H1 (cell line): Measurements from ENCODE around the gene SCO2. TPM values are rescaled to one million over a fixed set of nuclear protein-coding genes. Genes with fewer than 3 reads are reported as not detected.

Experiments used
- CTCF ChIA-PET: fragments of 300-600 bp; sonication (Branson Sonifier 250); formaldehyde crosslinking; loops from one replicate; lab custom pipeline; 2021; ENCODE audit not compliant: partially characterized antibody; lab: Charles Lee
- POLR2A ChIA-PET: fragments of 300-600 bp; sonication (Branson Sonifier 250); formaldehyde crosslinking; loops from one replicate; lab custom pipeline; 2021; ENCODE audit warnings: inconsistent platforms; ENCODE audit not compliant: partially characterized antibody; lab: Charles Lee
- DNase-seq, 2 experiments: peaks; one replicate each; pipeline versions ENCODE4 v3.0.0 to v3.0.0-alpha.2; 2010 to 2022; ENCODE audit warnings: low spot score in 2 of 2, low read depth in 1 of 2, mixed read lengths in 1 of 2
- FAIRE-seq: peaks from 2 replicates; lab custom pipeline; 2011; peaks lifted over from hg19 to GRCh38; lab: Jason Lieb, UNC
- H2AFZ ChIP-seq: 2 replicates; pipeline ENCODE4 v1.8.1; 2012; ENCODE audit warnings: low read length, inconsistent platforms
- H2AK5ac ChIP-seq: 2 replicates; pipeline ENCODE4 v1.6.1; 2013; ENCODE audit warnings: low read depth, low read length
- H2BK120ac ChIP-seq: replicated peaks from 2 replicates; pipeline ENCODE3; 2013; ENCODE audit warnings: low read depth, low read length, inconsistent platforms
- H2BK12ac ChIP-seq: 2 replicates; pipeline ENCODE4 v1.6.1; 2013; ENCODE audit warnings: low read depth, low read length
- H2BK15ac ChIP-seq: 2 replicates; pipeline ENCODE4 v1.6.1; 2013; ENCODE audit warnings: low read length
- H2BK20ac ChIP-seq: 2 replicates; pipeline ENCODE4 v1.6.1; 2013; ENCODE audit warnings: low read length
- H2BK5ac ChIP-seq: 2 replicates; pipeline ENCODE4 v1.6.1; 2013; ENCODE audit warnings: low read depth, low read length
- H3K14ac ChIP-seq: 2 replicates; pipeline ENCODE4 v1.6.1; 2013; ENCODE audit warnings: inconsistent platforms; ENCODE audit not compliant: insufficient read length
- H3K18ac ChIP-seq: 2 replicates; pipeline ENCODE4 v1.6.1; 2013; ENCODE audit warnings: low read length; ENCODE audit errors: extremely low read depth
- H3K23ac ChIP-seq: 2 replicates; pipeline ENCODE4 v1.6.1; 2013; ENCODE audit warnings: inconsistent platforms; ENCODE audit not compliant: insufficient read length
- H3K23me2 ChIP-seq: 2 replicates; pipeline ENCODE4 v1.6.1; 2013; ENCODE audit warnings: low read depth, low read length
- H3K27ac ChIP-seq: 2 replicates; pipeline ENCODE4 v1.6.1; 2011; ENCODE audit warnings: low read depth, low read length, inconsistent platforms
- H3K27me3 ChIP-seq, 4 experiments: replicated peaks in 1 of 4; 1 replicate in 1 of 4; 2 replicates in 3 of 4; pipeline versions ENCODE4 v1.6.1 to v1.8.1; 2011 to 2013; ENCODE audit warnings: low read length in 3 of 4, mild to moderate bottlenecking in 3 of 4, inconsistent platforms in 2 of 4, mixed read lengths in 2 of 4, moderate library complexity in 1 of 4; ENCODE audit not compliant: control insufficient read depth in 3 of 4, insufficient read depth in 3 of 4; ENCODE audit errors: extremely low read depth in 1 of 4
- H3K36me3 ChIP-seq, 4 experiments: 2 replicates each; pipeline versions ENCODE4 v1.6.1 to v1.8.1; 2011 to 2013; ENCODE audit warnings: mild to moderate bottlenecking in 4 of 4, low read length in 3 of 4, moderate library complexity in 2 of 4, control low read depth in 1 of 4, inconsistent platforms in 1 of 4; ENCODE audit not compliant: insufficient read depth in 4 of 4, control insufficient read depth in 2 of 4
- H3K4ac ChIP-seq: replicated peaks from 2 replicates; pipeline ENCODE3; 2013; ENCODE audit warnings: low read length, low read depth, mixed read lengths, inconsistent platforms; ENCODE audit not compliant: insufficient read length
- H3K4me1 ChIP-seq, 4 experiments: replicated peaks in 1 of 4; 1 replicate in 1 of 4; 2 replicates in 3 of 4; pipeline versions ENCODE4 v1.6.1 to v1.8.1; 2011 to 2013; ENCODE audit warnings: low read length in 3 of 4, inconsistent platforms in 2 of 4, mixed read lengths in 1 of 4; ENCODE audit not compliant: insufficient read depth in 4 of 4, control insufficient read depth in 3 of 4
- H3K4me2 ChIP-seq, 2 experiments: 2 replicates each; pipeline versions ENCODE4 v1.6.1 to v1.8.1; 2011 to 2013; ENCODE audit warnings: low read depth in 2 of 2, low read length in 2 of 2, control low read depth in 1 of 2, inconsistent platforms in 1 of 2, mild to moderate bottlenecking in 1 of 2; ENCODE audit not compliant: insufficient read depth in 1 of 2
- H3K4me3 ChIP-seq, 4 experiments: fragments of 200-600, 300-600 bp in 1 of 4; sonication (generic), shearing (Covaris generic), sonication (Bioruptor Twin) in 1 of 4; 2 replicates each; pipeline versions ENCODE4 v1.5.1 to v1.8.1; 2011 to 2016; ENCODE audit warnings: low read length in 4 of 4, low read depth in 3 of 4, control low read depth in 2 of 4, inconsistent platforms in 2 of 4, mild to moderate bottlenecking in 2 of 4, mixed read lengths in 1 of 4, moderate library complexity in 1 of 4; ENCODE audit not compliant: insufficient read depth in 2 of 4; ENCODE audit errors: extremely low read depth in 1 of 4
- H3K56ac ChIP-seq: replicated peaks from 2 replicates; pipeline ENCODE3; 2013; ENCODE audit warnings: low read depth, mild to moderate bottlenecking, mixed read lengths, low read length, inconsistent platforms; ENCODE audit not compliant: insufficient read length
- H3K79me1 ChIP-seq: 2 replicates; pipeline ENCODE4 v1.6.1; 2013; ENCODE audit warnings: low read depth, low read length, control low read depth
- H3K79me2 ChIP-seq, 2 experiments: 2 replicates each; pipeline versions ENCODE4 v1.6.1 to v1.8.1; 2012 to 2013; ENCODE audit warnings: low read length in 2 of 2, mild to moderate bottlenecking in 2 of 2, inconsistent platforms in 1 of 2; ENCODE audit not compliant: insufficient read depth in 2 of 2, control insufficient read depth in 1 of 2
- H3K9ac ChIP-seq, 4 experiments: replicated peaks in 1 of 4; 1 replicate in 1 of 4; 2 replicates in 3 of 4; pipeline versions ENCODE4 v1.6.1 to v1.8.1; 2011 to 2013; ENCODE audit warnings: low read depth in 3 of 4, low read length in 3 of 4, control low read depth in 2 of 4, mild to moderate bottlenecking in 2 of 4, moderate library complexity in 2 of 4, inconsistent platforms in 1 of 4; ENCODE audit errors: extremely low read depth in 1 of 4
- H3K9me3 ChIP-seq, 2 experiments: 2 replicates each; pipeline versions ENCODE4 v1.6.1 to v1.8.1; 2012 to 2013; ENCODE audit warnings: mild to moderate bottlenecking in 2 of 2, moderate library complexity in 2 of 2, control low read depth in 1 of 2, inconsistent platforms in 1 of 2, low read depth in 1 of 2, low read length in 1 of 2, mixed read lengths in 1 of 2; ENCODE audit not compliant: insufficient read depth in 2 of 2
- H4K20me1 ChIP-seq, 2 experiments: replicated peaks in 1 of 2; 2 replicates each; pipeline versions ENCODE3 to v1.8.1; 2011 to 2013; ENCODE audit warnings: inconsistent platforms in 2 of 2, low read length in 2 of 2, mild to moderate bottlenecking in 1 of 2; ENCODE audit not compliant: insufficient read depth in 2 of 2, control insufficient read depth in 1 of 2
- H4K5ac ChIP-seq: 2 replicates; pipeline ENCODE4 v1.6.1; 2013; ENCODE audit warnings: low read length, low read depth, mixed read lengths, inconsistent platforms; ENCODE audit not compliant: insufficient read length
- H4K8ac ChIP-seq: 2 replicates; pipeline ENCODE4 v1.8.0; 2013; ENCODE audit warnings: mild to moderate bottlenecking, moderate library complexity, low read length, inconsistent platforms; ENCODE audit not compliant: insufficient read depth; ENCODE audit errors: extremely low read depth
- H4K91ac ChIP-seq: replicated peaks from 2 replicates; pipeline ENCODE3; 2013; ENCODE audit warnings: low read length, mixed read lengths, inconsistent platforms; ENCODE audit not compliant: insufficient read length
- WGBS, 2 experiments: shearing (Covaris generic) in 1 of 2; methylation state at CpG; one replicate each; pipeline versions ENCODE4 v1.1.6 to v1.1.7; 2013 to 2015; ENCODE audit warnings: low lambda C conversion rate in 2 of 2, mixed read lengths in 2 of 2, inconsistent platforms in 1 of 2, low coverage in 1 of 2, missing lambda C conversion rate in 1 of 2; ENCODE audit not compliant: insufficient replicate concordance in 2 of 2, insufficient coverage in 1 of 2, insufficient read length in 1 of 2; ENCODE audit errors: extremely low coverage in 1 of 2, missing lambda C conversion rate in 1 of 2; 5-methylcytosine and 5-hydroxymethylcytosine counted together
- polyA plus RNA-seq, 7 experiments: library from polyadenylated mRNA; depleted of rRNA in 3 of 7; stranded (reverse) in 5 of 7; unstranded in 2 of 7; fragments of >200 nt in 5 of 7; fragments of 200-250 nt in 2 of 7; gene quantifications; 1 replicate in 5 of 7; 2 replicates in 1 of 7; 4 replicates in 1 of 7; pipeline versions ENCODE4 v1.2.1 to v1.2.3, GENCODE V29; 2011 to 2013; ENCODE audit warnings: missing spikeins in 2 of 7, mixed read lengths in 2 of 7
- total RNA-seq: library from RNA; stranded (reverse); fragmentation: NEBNext Ultra II Directional; extraction: Animal tissue kit (Norgen Biotek cat#: 25700); gene quantifications from 2 replicates; pipeline ENCODE4 v1.2.1, GENCODE V29; 2021
- TF ChIP-seq, protein P1 (sequence below): IDR thresholded peaks from 2 replicates; pipeline ENCODE4 v1.6.1; 2012; ENCODE audit warnings: low read length, inconsistent platforms

The SCO2 gene
- total and polyA plus RNA-seq, 2 of the 8 experiments (the other 6 are each of a cell fraction or from before 2014, with no cell fraction given), result 2.0 TPM; not detected in 1

- H3K4me2 ChIP-seq, result no peak overlapping the region
- H3K18ac ChIP-seq, result no peak overlapping the region
- no peak overlapping the region for H3K4me3 ChIP-seq
- H3K9ac ChIP-seq, result no peak overlapping the region
- peaks cover 9% of the 10 kb centered on the region; the same call in 1 of the 2 replicates for H3K23me2 ChIP-seq
- WGBS, 2 experiments, result 82% methylated on average over 10 of the region's 13 CpGs; no CpG with 5 or more reads in 1 of the 2 experiments
- H3K27me3 ChIP-seq, result no peaks in the 10 kb centered on the region
- H2AFZ ChIP-seq, result no peak overlapping the region
- no peak overlapping the region for H4K5ac ChIP-seq
- no peak overlapping the region for H2BK20ac ChIP-seq
- FAIRE-seq (no peak), DNase-seq (no peak)
- no peak overlapping the region for H2AK5ac ChIP-seq
- H3K14ac ChIP-seq, result no peak overlapping the region
- H3K56ac ChIP-seq, result no peak overlapping the region
- H3K79me2 ChIP-seq, result peaks cover 0 to under 1% of the 10 kb centered on the region in 2 experiments; a peak in 1 of 4 replicates
- peaks cover 6% of the 10 kb centered on the region; the same call in 1 of the 2 replicates for H3K79me1 ChIP-seq
- H2BK12ac ChIP-seq, result no peak overlapping the region
- H4K91ac ChIP-seq, result no peak overlapping the region
- no peak overlapping the region for H3K27ac ChIP-seq
- H4K8ac ChIP-seq, result 0 out of 2 replicates have a peak overlapping the region, but pooled peaks have one; percentile 28
- H2BK5ac ChIP-seq, result no peak overlapping the region
- no peak overlapping the region for H3K4ac ChIP-seq
- no peak overlapping the region for H2BK15ac ChIP-seq
- no peak overlapping the region for H3K23ac ChIP-seq
- ChIA-PET POLR2A (no interaction called here), CTCF (no interaction called here)
- peaks cover 4 to 25% (median 19%) of the 10 kb centered on the region in 4 experiments; a peak in 7 of 8 replicates for H3K36me3 ChIP-seq
- H4K20me1 ChIP-seq, result peaks cover 3 to 17% of the 10 kb centered on the region in 2 experiments
- no peak overlapping the region for H2BK120ac ChIP-seq
- peaks cover 0 to 3% (median 0%) of the 10 kb centered on the region in 4 experiments; a peak in 2 of 7 replicates for H3K4me1 ChIP-seq
- H3K9me3 ChIP-seq, result no peaks in the 10 kb centered on the region
- TF ChIP-seq, protein P1, sequence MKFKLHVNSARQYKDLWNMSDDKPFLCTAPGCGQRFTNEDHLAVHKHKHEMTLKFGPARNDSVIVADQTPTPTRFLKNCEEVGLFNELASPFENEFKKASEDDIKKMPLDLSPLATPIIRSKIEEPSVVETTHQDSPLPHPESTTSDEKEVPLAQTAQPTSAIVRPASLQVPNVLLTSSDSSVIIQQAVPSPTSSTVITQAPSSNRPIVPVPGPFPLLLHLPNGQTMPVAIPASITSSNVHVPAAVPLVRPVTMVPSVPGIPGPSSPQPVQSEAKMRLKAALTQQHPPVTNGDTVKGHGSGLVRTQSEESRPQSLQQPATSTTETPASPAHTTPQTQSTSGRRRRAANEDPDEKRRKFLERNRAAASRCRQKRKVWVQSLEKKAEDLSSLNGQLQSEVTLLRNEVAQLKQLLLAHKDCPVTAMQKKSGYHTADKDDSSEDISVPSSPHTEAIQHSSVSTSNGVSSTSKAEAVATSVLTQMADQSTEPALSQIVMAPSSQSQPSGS, result no peak
Observed at GRCh38 chr22:50520826-50521453, 4.5 kb downstream of the SCO2 start.
